ENCODE measurements around the gene TCL1B. TPM values are rescaled to one million over a fixed set of nuclear protein-coding genes. Genes with fewer than 3 reads are reported as not detected.

TCL1B gene
- total RNA-seq, 1 experiment from 2014 or later, result 3.6 TPM

GRCh38 chr14:95691591-95691990 is 5.4 kb downstream of the TCL1B start:
- peaks cover 2% of the 10 kb centered on the region for H4K20me1 ChIP-seq (ENCODE audit: control insufficient read depth, insufficient read depth, insufficient read length)
- no peak overlapping the region for H3K9ac ChIP-seq (ENCODE audit: extremely low read depth, insufficient read length, low read length)
- Mint-ChIP-seq H3K4me1 (peaks cover 26 to 27% of the 10 kb centered on the region in 2 experiments), H3K4me3 (no peak overlapping the region), H3K9me3 (no peaks in the 10 kb centered on the region), H3K27me3 (ENCODE audit: low read depth) (peaks cover 78% of the 10 kb centered on the region), H3K36me3 (ENCODE audit: insufficient read depth in 1 of 3, low read depth in 3 of 3) (no peaks in the 10 kb centered on the region), H3K27ac (no peak overlapping the region)
- no peaks in the 10 kb centered on the region for H3K9me3 ChIP-seq (ENCODE audit: control insufficient read depth, low read depth, low read length)
- H3K4me1 ChIP-seq (ENCODE audit: insufficient read depth, low read length), result no peaks in the 10 kb centered on the region
- H3K27me3 ChIP-seq (ENCODE audit: insufficient read depth, low read length), result peaks cover 3% of the 10 kb centered on the region; the same call in 1 of the 2 replicates
- H2BK5ac ChIP-seq (ENCODE audit: insufficient read length, low read length), result no peak overlapping the region
- H3K4me2 ChIP-seq (ENCODE audit: insufficient read depth, insufficient read length, low read length), result no peak overlapping the region
- H2BK15ac ChIP-seq (ENCODE audit: low read depth, low read length), result no peak overlapping the region
- H3T11ph ChIP-seq (ENCODE audit: low read length), result no peak overlapping the region
- no peak overlapping the region for H4K91ac ChIP-seq (ENCODE audit: insufficient read length, low read depth, low read length)
- H3K4ac ChIP-seq (ENCODE audit: low read depth, low read length), result no peak overlapping the region
- no peak for DNase-seq
- WGBS (ENCODE audit: extremely low coverage, insufficient read length, low lambda C conversion rate), result no CpG with 5 or more reads among the region's 10 CpGs
- no peak overlapping the region for H2AK5ac ChIP-seq (ENCODE audit: insufficient read length, low read length)
- H3K14ac ChIP-seq (ENCODE audit: insufficient read depth, low read length), result no peak overlapping the region
- no peak overlapping the region for H4K8ac ChIP-seq (replicated peaks; ENCODE audit: insufficient read length, low read depth, low read length)
- H3K18ac ChIP-seq (ENCODE audit: insufficient read length, low read depth, low read length), result no peak overlapping the region
- TF ChIP-seq CTCF (conservative IDR thresholded peaks at IDR 0.05), result no peak
- H3K23ac ChIP-seq (ENCODE audit: insufficient read length, low read depth, low read length), result no peak overlapping the region
- no peak overlapping the region for H2BK20ac ChIP-seq (ENCODE audit: low read depth, low read length, poor library complexity, severe bottlenecking)
- no peak overlapping the region for H3K56ac ChIP-seq (ENCODE audit: insufficient read length, low read depth, low read length)
- H2AFZ ChIP-seq (ENCODE audit: low read length), result no peak overlapping the region
- no peaks in the 10 kb centered on the region for H3K79me1 ChIP-seq (ENCODE audit: insufficient read depth, low read depth, low read length, poor library complexity, severe bottlenecking)
- no peak overlapping the region for H2BK120ac ChIP-seq (ENCODE audit: low read depth, low read length, poor library complexity, severe bottlenecking)
- H3K23me2 ChIP-seq (ENCODE audit: insufficient read length, low read depth, low read length, poor library complexity, severe bottlenecking), result no peaks in the 10 kb centered on the region
- no peak overlapping the region for H3K27ac ChIP-seq (ENCODE audit: insufficient read length, low read depth, low read length)
- H4K5ac ChIP-seq (ENCODE audit: insufficient read length, low read depth, low read length), result no peak overlapping the region
- H3K79me2 ChIP-seq (ENCODE audit: insufficient read depth, low read length), result no peaks in the 10 kb centered on the region
- H2BK12ac ChIP-seq (ENCODE audit: insufficient read length, low read depth, low read length), result no peak overlapping the region
